GM20000 (cell line): ENCODE results near the gene ASAP3.
"Not testable (repeated sequence)": the region's sequence is repeated elsewhere in the genome, so short reads cannot be mapped to it uniquely, and the experiment has no call there.

ENCODE experiments used
- DNase-seq: peaks from one replicate; pipeline ENCODE4 v3.0.0; 2012; ENCODE audit warnings: low spot score
- TF ChIP-seq, protein P1 (sequence below): IDR thresholded peaks from 2 replicates; pipeline ENCODE4 v1.5.1; 2012; ENCODE audit warnings: mild to moderate bottlenecking, control low read depth; ENCODE audit errors: extremely low read depth, missing control alignments

ASAP3 gene

GRCh38 chr1:23506376-23507107 is 22.6 kb upstream of the ASAP3 start:
- TF ChIP-seq, protein P1, sequence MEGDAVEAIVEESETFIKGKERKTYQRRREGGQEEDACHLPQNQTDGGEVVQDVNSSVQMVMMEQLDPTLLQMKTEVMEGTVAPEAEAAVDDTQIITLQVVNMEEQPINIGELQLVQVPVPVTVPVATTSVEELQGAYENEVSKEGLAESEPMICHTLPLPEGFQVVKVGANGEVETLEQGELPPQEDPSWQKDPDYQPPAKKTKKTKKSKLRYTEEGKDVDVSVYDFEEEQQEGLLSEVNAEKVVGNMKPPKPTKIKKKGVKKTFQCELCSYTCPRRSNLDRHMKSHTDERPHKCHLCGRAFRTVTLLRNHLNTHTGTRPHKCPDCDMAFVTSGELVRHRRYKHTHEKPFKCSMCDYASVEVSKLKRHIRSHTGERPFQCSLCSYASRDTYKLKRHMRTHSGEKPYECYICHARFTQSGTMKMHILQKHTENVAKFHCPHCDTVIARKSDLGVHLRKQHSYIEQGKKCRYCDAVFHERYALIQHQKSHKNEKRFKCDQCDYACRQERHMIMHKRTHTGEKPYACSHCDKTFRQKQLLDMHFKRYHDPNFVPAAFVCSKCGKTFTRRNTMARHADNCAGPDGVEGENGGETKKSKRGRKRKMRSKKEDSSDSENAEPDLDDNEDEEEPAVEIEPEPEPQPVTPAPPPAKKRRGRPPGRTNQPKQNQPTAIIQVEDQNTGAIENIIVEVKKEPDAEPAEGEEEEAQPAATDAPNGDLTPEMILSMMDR, result no peak
- DNase-seq, result no peak

DNA sequence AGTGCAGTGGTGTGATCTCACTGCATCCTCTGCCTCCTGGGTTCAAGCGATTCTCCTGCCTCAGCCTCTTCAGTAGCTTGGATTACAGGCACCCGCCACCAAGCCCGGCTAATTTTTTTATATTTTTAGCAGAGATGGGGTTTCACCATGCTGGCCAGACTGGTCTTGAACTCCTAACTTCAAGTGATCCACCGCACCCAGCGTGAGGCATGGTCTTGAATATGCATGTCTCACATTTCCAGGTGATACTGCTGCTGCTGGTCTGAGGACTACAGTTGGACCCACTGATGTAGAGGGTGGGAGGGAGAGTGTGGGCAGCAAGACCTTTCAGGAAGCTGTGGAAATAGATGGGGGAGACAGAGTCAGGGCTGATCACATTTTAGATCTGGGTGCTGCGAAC is 21.9 kb upstream of the ASAP3 start:
- TF ChIP-seq, protein P1, result no peak
- DNase-seq, result no peak

DNA sequence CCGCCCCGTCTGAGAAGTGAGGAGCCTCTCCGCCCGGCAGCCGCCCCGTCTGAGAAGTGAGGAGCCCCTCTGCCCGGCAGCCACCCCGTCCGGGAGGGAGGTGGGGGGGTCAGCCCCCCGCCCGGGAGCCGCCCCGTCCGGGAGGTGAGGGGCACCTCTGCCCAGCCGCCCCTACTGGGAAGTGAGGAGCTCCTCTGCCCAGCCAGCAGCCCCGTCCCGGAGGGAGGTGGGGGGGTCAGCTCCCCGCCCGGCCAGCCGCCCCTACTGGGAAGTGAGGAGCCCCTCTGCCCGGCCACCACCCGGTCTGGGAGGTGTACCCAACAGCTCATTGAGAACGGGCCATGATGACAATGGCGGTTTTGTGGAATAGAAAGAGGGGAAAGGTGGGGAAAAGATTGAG is 20.2 kb upstream of the ASAP3 start:
- DNase-seq, result not testable (repeated sequence)

DNA sequence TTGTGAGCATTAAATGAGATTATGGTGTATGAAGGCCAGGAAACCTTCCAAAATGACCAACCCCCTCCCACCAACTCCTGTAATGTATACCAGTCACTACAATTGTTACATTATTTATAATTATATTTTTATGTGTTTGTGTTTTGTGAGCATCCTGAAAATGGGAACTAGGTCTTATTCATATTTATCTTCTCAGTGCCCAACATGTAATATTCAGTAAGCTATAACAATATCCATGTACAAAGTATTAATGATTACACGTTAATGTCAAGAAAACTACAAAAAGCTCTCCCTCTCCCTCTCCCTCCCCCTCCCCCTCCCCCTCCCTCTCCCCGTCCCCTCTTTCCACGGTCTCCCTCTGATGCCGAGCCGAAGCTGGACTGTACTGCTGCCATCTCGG is 19.0 kb upstream of the ASAP3 start:
- TF ChIP-seq, protein P1, result no peak

DNA sequence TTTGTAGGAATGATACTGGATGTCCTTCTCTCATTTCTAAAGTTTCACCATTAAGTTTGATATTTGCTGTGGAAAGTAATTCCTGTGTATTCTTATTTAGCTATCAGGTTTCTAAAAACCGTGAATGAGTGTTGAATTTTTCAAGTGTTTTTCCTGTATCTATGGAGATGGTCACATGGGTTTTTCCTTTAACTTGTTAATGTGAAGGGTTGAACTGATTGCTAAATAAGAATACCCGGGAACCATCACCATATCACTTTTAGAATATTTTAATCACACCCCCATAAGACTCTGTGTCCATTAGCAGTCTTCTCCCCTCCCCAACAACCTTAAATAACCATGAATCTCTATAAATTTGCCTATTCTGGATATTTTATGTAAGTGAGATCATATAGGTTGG is 16.5 kb upstream of the ASAP3 start:
- DNase-seq, result no peak
- TF ChIP-seq, protein P1, result no peak

More for the DNA sequence above, 19.0 kb upstream of the ASAP3 start:
- no peak for DNase-seq

- DNase-seq, result no peak
- TF ChIP-seq, protein P1, result no peak
These were observed 13.9 kb upstream of the ASAP3 start for GRCh38 chr1:23497777-23498439.

DNA sequence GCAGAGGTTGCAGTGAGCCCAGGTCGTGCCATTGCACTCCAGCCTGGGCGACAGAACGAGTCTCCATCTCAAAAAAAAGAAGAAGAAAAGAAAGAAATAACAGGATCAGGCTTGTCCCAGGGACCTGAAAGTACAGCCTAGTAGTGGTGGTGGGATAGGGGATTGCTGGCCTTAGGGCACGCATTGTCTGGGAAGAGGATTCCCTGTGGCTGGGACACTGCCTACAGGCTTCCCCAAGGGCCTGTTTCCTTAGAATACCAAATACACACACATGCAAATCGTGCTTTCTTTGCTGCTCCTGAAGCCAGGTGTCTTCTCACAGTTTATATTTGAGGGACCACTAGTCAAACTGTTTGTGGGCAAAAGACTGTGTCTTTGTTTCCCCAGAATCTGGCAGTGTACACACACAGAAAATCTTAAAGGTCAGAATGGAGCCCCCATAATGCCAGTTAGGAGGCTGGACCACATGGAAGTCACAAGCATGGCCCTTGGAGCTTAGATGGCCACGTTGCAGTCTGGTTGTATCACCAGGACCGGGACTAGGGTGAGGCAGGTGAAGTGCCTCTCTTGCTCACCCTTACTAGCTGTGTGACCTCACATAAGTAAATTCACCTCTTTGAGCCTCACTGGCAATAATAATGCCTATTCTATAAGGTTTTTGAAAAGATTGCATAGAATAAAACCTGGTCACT is 12.7 kb upstream of the ASAP3 start:
- TF ChIP-seq, protein P1, result no peak
- no peak for DNase-seq

DNA sequence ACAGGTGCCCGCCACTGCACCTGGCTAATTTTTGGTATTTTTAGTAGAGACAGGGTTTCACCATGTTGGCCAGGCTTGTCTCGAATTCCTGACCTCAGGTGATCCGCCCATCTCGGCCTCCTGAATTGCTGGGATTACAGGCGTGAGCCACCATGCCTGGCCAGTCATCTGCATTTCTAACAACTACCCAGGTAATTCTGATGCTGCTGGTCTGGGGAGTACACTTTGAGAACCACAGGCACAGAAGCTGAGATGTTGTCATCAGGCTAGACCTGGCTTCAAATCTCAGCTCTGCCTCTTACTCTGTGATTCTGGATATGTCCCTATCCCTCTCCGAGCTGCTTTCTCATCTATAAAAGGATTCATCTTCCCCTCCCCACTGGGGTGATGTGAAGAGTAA is 10.9 kb upstream of the ASAP3 start:
- DNase-seq, result not testable (repeated sequence)

DNA sequence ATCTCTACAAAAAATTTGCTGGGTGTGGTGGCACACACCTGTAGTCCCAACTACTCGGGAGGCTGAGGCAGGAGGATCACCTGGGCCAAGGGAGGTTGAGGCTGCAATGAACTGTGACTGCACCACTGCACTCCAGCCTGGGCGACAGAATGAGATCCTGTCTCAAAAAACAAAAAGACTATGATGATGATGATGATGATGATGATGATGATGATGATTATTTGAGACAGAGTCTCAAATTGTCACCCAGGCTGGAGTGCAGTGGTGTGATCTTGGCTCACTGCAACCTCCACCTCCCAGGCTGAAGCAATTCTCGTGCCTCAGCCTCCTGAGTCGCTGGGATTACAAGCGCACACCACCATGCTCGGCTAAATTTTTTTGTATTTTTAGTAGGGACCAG is 8.8 kb upstream of the ASAP3 start:
- not testable (repeated sequence) for DNase-seq
